ENCODE measurements around the gene OTULIN.

DNA sequence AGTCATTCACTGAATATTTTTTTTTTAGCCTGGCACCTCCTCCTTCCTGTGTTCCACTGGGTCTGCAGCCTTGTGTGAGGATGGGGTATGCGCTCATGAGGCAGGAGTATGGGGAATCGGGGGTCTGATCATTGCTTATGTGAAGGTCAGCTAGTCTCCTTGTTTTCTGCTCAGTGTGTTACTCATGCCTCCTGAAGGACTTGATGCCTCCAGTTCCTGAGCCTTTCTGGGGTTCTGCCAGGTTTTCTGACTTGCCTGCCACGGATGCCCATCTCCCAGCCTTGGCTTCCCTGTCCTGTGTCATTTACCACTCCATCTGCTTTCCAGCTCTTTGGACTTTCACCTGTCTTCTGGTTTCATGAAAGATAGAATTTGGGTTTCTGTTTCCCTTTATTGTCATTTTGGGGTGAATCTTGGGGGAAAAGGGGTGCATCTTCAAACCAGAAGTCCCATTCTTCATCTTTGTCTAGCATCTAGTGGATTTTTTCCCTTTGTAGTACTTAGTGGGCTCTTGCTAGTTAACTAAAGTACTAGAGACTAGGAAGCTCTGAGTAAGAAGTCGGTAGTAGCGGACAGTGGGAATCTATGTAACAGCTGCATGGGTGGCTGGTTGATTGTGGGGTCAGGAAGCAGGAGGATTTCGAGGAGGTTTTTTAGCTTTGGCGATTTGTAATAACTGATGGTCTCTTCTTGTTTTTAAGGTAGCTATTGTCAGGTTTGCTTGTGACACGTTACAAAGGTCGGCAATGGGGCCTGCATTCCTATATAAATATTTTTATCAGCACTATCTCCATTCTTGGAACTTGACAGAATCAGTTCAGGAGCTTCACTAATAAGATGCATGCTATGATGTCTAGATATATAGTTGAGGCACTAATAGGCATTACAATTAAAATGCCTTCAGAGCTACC is 8.2 kb downstream of the OTULIN start:
- TF ChIP-seq, protein P1, sequence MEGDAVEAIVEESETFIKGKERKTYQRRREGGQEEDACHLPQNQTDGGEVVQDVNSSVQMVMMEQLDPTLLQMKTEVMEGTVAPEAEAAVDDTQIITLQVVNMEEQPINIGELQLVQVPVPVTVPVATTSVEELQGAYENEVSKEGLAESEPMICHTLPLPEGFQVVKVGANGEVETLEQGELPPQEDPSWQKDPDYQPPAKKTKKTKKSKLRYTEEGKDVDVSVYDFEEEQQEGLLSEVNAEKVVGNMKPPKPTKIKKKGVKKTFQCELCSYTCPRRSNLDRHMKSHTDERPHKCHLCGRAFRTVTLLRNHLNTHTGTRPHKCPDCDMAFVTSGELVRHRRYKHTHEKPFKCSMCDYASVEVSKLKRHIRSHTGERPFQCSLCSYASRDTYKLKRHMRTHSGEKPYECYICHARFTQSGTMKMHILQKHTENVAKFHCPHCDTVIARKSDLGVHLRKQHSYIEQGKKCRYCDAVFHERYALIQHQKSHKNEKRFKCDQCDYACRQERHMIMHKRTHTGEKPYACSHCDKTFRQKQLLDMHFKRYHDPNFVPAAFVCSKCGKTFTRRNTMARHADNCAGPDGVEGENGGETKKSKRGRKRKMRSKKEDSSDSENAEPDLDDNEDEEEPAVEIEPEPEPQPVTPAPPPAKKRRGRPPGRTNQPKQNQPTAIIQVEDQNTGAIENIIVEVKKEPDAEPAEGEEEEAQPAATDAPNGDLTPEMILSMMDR (IDR thresholded peaks at IDR 0.05), result no peak
- TF ChIP-seq POLR2A (IDR thresholded peaks at IDR 0.05), result no peak

Data from esophagus squamous epithelium (tissue), 4 donors.